ENCODE data around the gene PLD1.

The PLD1 gene

GRCh38 chr3:171803044-171803443 is 7.2 kb downstream of the PLD1 start:
- no peak overlapping the region for H3K27ac ChIP-seq (ENCODE audit: low read depth, low read length)
- no peak overlapping the region for H3K4me3 ChIP-seq (ENCODE audit: low read length)
- WGBS, result 91% methylated on average over 4 of the region's 4 CpGs
- no peak overlapping the region for H3K9ac ChIP-seq (ENCODE audit: low read depth, low read length)
- peaks cover 4% of the 10 kb centered on the region for H3K4me1 ChIP-seq (ENCODE audit: insufficient read depth, low read length)
- no peaks in the 10 kb centered on the region for H3K9me3 ChIP-seq (ENCODE audit: insufficient read depth, low read depth, low read length)
- H3K36me3 ChIP-seq (ENCODE audit: insufficient read depth, low read length), result no peaks in the 10 kb centered on the region
- H3K27me3 ChIP-seq (ENCODE audit: insufficient read depth, low read length), result no peaks in the 10 kb centered on the region

GRCh38 chr3:171802590-171802956 is 7.7 kb downstream of the PLD1 start:
- Histone ChIP-seq H3K27me3 (ENCODE audit: insufficient read depth, low read length) (no peaks in the 10 kb centered on the region), H3K4me3 (ENCODE audit: low read length) (no peak overlapping the region), H3K27ac (ENCODE audit: low read depth, low read length) (no peak overlapping the region), H3K4me1 (ENCODE audit: insufficient read depth, low read length) (peaks cover 9% of the 10 kb centered on the region), H3K9ac (ENCODE audit: low read depth, low read length) (no peak overlapping the region), H3K9me3 (ENCODE audit: insufficient read depth, low read depth, low read length) (no peaks in the 10 kb centered on the region), H3K36me3 (ENCODE audit: insufficient read depth, low read length) (no peaks in the 10 kb centered on the region)
- 94% methylated on average over 3 of the region's 3 CpGs for WGBS

GRCh38 chr3:171801738-171802589 is 8.3 kb downstream of the PLD1 start:
- Histone ChIP-seq H3K4me1 (ENCODE audit: insufficient read depth, low read length) (peaks cover 15% of the 10 kb centered on the region), H3K9me3 (ENCODE audit: insufficient read depth, low read depth, low read length) (no peaks in the 10 kb centered on the region), H3K9ac (ENCODE audit: low read depth, low read length) (no peak overlapping the region), H3K36me3 (ENCODE audit: insufficient read depth, low read length) (no peaks in the 10 kb centered on the region), H3K27ac (ENCODE audit: low read depth, low read length) (no peak overlapping the region), H3K27me3 (ENCODE audit: insufficient read depth, low read length) (no peaks in the 10 kb centered on the region), H3K4me3 (ENCODE audit: low read length) (no peak overlapping the region)
- WGBS, result 92% methylated on average over 4 of the region's 4 CpGs

GRCh38 chr3:171799501-171799900 is 10.8 kb downstream of the PLD1 start:
- 100% methylated on average over 1 of the region's 1 CpG for WGBS
- H3K9ac ChIP-seq (ENCODE audit: low read depth, low read length), result no peak overlapping the region
- no peaks in the 10 kb centered on the region for H3K36me3 ChIP-seq (ENCODE audit: insufficient read depth, low read length)
- H3K9me3 ChIP-seq (ENCODE audit: insufficient read depth, low read depth, low read length), result no peaks in the 10 kb centered on the region
- H3K27ac ChIP-seq (ENCODE audit: low read depth, low read length), result no peak overlapping the region
- H3K4me1 ChIP-seq (ENCODE audit: insufficient read depth, low read length), result peaks cover 16% of the 10 kb centered on the region
- H3K27me3 ChIP-seq (ENCODE audit: insufficient read depth, low read length), result no peaks in the 10 kb centered on the region
- no peak overlapping the region for H3K4me3 ChIP-seq (ENCODE audit: low read length)

GRCh38 chr3:171797873-171798272 is 12.4 kb downstream of the PLD1 start:
- H3K36me3 ChIP-seq (ENCODE audit: insufficient read depth, low read length), result no peaks in the 10 kb centered on the region
- H3K4me3 ChIP-seq (ENCODE audit: low read length), result no peak overlapping the region
- no peak overlapping the region for H3K9ac ChIP-seq (ENCODE audit: low read depth, low read length)
- H3K4me1 ChIP-seq (ENCODE audit: insufficient read depth, low read length), result peaks cover 17% of the 10 kb centered on the region
- H3K9me3 ChIP-seq (ENCODE audit: insufficient read depth, low read depth, low read length), result no peaks in the 10 kb centered on the region
- H3K27ac ChIP-seq (ENCODE audit: low read depth, low read length), result no peak overlapping the region
- H3K27me3 ChIP-seq (ENCODE audit: insufficient read depth, low read length), result no peaks in the 10 kb centered on the region
- 80% methylated on average over 2 of the region's 3 CpGs for WGBS

- Histone ChIP-seq H3K36me3 (ENCODE audit: insufficient read depth, low read length) (no peaks in the 10 kb centered on the region), H3K27ac (ENCODE audit: low read depth, low read length) (no peak overlapping the region), H3K9me3 (ENCODE audit: insufficient read depth, low read depth, low read length) (no peaks in the 10 kb centered on the region), H3K4me1 (ENCODE audit: insufficient read depth, low read length) (peaks cover 23% of the 10 kb centered on the region), H3K4me3 (ENCODE audit: low read length) (no peak overlapping the region), H3K9ac (ENCODE audit: low read depth, low read length) (no peak overlapping the region), H3K27me3 (ENCODE audit: insufficient read depth, low read length) (no peaks in the 10 kb centered on the region)
- WGBS, result 19% methylated on average over 1 of the region's 1 CpG
Measured at GRCh38 chr3:171797265-171797679, 13.0 kb downstream of the PLD1 start.

- Histone ChIP-seq H3K9me3 (ENCODE audit: insufficient read depth, low read depth, low read length) (no peaks in the 10 kb centered on the region), H3K27me3 (ENCODE audit: insufficient read depth, low read length) (no peaks in the 10 kb centered on the region), H3K4me1 (ENCODE audit: insufficient read depth, low read length) (peaks cover 28% of the 10 kb centered on the region), H3K27ac (ENCODE audit: low read depth, low read length) (no peak overlapping the region), H3K4me3 (ENCODE audit: low read length) (no peak overlapping the region), H3K36me3 (ENCODE audit: insufficient read depth, low read length) (no peaks in the 10 kb centered on the region), H3K9ac (ENCODE audit: low read depth, low read length) (no peak overlapping the region)
- 92% methylated on average over 4 of the region's 4 CpGs for WGBS
Measured at GRCh38 chr3:171796625-171797264, 13.5 kb downstream of the PLD1 start.

- Histone ChIP-seq H3K4me3 (ENCODE audit: low read length) (no peak overlapping the region), H3K36me3 (ENCODE audit: insufficient read depth, low read length) (no peaks in the 10 kb centered on the region), H3K4me1 (ENCODE audit: insufficient read depth, low read length) (peaks cover 28% of the 10 kb centered on the region), H3K9ac (ENCODE audit: low read depth, low read length) (no peak overlapping the region), H3K27me3 (ENCODE audit: insufficient read depth, low read length) (no peaks in the 10 kb centered on the region), H3K9me3 (ENCODE audit: insufficient read depth, low read depth, low read length) (no peaks in the 10 kb centered on the region), H3K27ac (ENCODE audit: low read depth, low read length) (no peak overlapping the region)
- WGBS, result 87% methylated on average over 2 of the region's 2 CpGs
Measured at GRCh38 chr3:171792531-171792930, 17.8 kb downstream of the PLD1 start.

- Histone ChIP-seq H3K9me3 (ENCODE audit: insufficient read depth, low read depth, low read length) (no peaks in the 10 kb centered on the region), H3K4me1 (ENCODE audit: insufficient read depth, low read length) (peaks cover 21% of the 10 kb centered on the region; the same call in 1 of the 2 replicates), H3K36me3 (ENCODE audit: insufficient read depth, low read length) (no peaks in the 10 kb centered on the region), H3K27ac (ENCODE audit: low read depth, low read length) (peak overlapping the region; percentile 15; the same call in 1 of the 2 replicates), H3K4me3 (ENCODE audit: low read length) (no peak overlapping the region), H3K27me3 (ENCODE audit: insufficient read depth, low read length) (no peaks in the 10 kb centered on the region), H3K9ac (ENCODE audit: low read depth, low read length) (peak overlapping the region; percentile 38; the same call in 1 of the 2 replicates)
- 45% methylated on average over 4 of the region's 5 CpGs for WGBS
Measured at GRCh38 chr3:171791692-171792076, 18.6 kb downstream of the PLD1 start.

GRCh38 chr3:171790898-171791691 is 19.2 kb downstream of the PLD1 start:
- H3K27ac ChIP-seq (ENCODE audit: low read depth, low read length), result peak overlapping the region; percentile 15; the same call in 1 of the 2 replicates
- peaks cover 21% of the 10 kb centered on the region; the same call in 1 of the 2 replicates for H3K4me1 ChIP-seq (ENCODE audit: insufficient read depth, low read length)
- H3K36me3 ChIP-seq (ENCODE audit: insufficient read depth, low read length), result no peaks in the 10 kb centered on the region
- no peak overlapping the region for H3K4me3 ChIP-seq (ENCODE audit: low read length)
- no peaks in the 10 kb centered on the region for H3K27me3 ChIP-seq (ENCODE audit: insufficient read depth, low read length)
- 90% methylated on average over 5 of the region's 5 CpGs for WGBS
- H3K9ac ChIP-seq (ENCODE audit: low read depth, low read length), result peak overlapping the region; percentile 38; the same call in 1 of the 2 replicates
- H3K9me3 ChIP-seq (ENCODE audit: insufficient read depth, low read depth, low read length), result no peaks in the 10 kb centered on the region

- WGBS, result 100% methylated on average over 2 of the region's 2 CpGs
- Histone ChIP-seq H3K27ac (ENCODE audit: low read depth, low read length) (no peak overlapping the region), H3K9me3 (ENCODE audit: insufficient read depth, low read depth, low read length) (no peaks in the 10 kb centered on the region), H3K4me1 (ENCODE audit: insufficient read depth, low read length) (peaks cover 21% of the 10 kb centered on the region; the same call in 1 of the 2 replicates), H3K4me3 (ENCODE audit: low read length) (no peak overlapping the region), H3K9ac (ENCODE audit: low read depth, low read length) (no peak overlapping the region), H3K36me3 (ENCODE audit: insufficient read depth, low read length) (no peaks in the 10 kb centered on the region), H3K27me3 (ENCODE audit: insufficient read depth, low read length) (no peaks in the 10 kb centered on the region)
Measured at GRCh38 chr3:171790574-171790897, 19.7 kb downstream of the PLD1 start.

Measured in HUES64 (cell line).